NCI-H2107 (cell line): ENCODE data around the gene GNA15.

ENCODE experiments used
- DNase-seq: peaks from one replicate; lab custom pipeline; 2025; lab: John Stamatoyannopoulos, UW

The GNA15 gene

GRCh38 chr19:3208317-3209207, 72.7 kb downstream of the GNA15 start:
- DNase-seq, result no peak

- DNase-seq, result no peak
These were observed 74.6 kb downstream of the GNA15 start for GRCh38 chr19:3210347-3211017.

- no peak for DNase-seq
These were observed 75.4 kb downstream of the GNA15 start for GRCh38 chr19:3211191-3211590.

GRCh38 chr19:3213159-3213558, 77.3 kb downstream of the GNA15 start:
- no peak for DNase-seq
